Esophagus squamous epithelium (tissue), 4 donors: Measurements from ENCODE around the gene MYORG.

Experiments used
- CTCF ChIP-seq, 6 experiments: fragments of 450-650 bp in 4 of 6; fragments of 200-600 bp in 2 of 6; sonication (generic) in 2 of 6; IDR thresholded peaks; one replicate each; pipeline ENCODE4 v1.5.1; 2016 to 2019; ENCODE audit warnings: antibody characterized with exemption in 6 of 6, mild to moderate bottlenecking in 4 of 6, moderate library complexity in 4 of 6
- POLR2A ChIP-seq, 4 donors: fragments of 450-650 bp; IDR thresholded peaks; one replicate each; pipeline ENCODE4 v1.6.1; 2017; ENCODE audit warnings: antibody characterized with exemption in 4 of 4, mild to moderate bottlenecking in 4 of 4, moderate library complexity in 3 of 4

- peak in 1 of 6 experiments; percentile 6 for TF ChIP-seq CTCF (IDR thresholded peaks at IDR 0.05)
- TF ChIP-seq POLR2A (IDR thresholded peaks at IDR 0.05) = no peak
Observed at GRCh38 chr9:34370970-34371880, 5.5 kb downstream of the MYORG start.
